Thyroid gland (tissue), 4 donors: ENCODE measurements around the gene BSG. TPM values are rescaled to one million over a fixed set of nuclear protein-coding genes. Genes with fewer than 3 reads are reported as not detected.

Experiments used
- DNase-seq, 2 donors: peaks; one replicate each; pipeline ENCODE4 v3.0.0-alpha.2; 2019
- H3K27ac ChIP-seq, 3 donors: fragments of 200-600 bp; sonication (generic); 1 replicate in 2 of 3; 2 replicates in 1 of 3; pipeline ENCODE4 v1.5.1; 2016 to 2019; ENCODE audit warnings: mild to moderate bottlenecking in 1 of 3, moderate library complexity in 1 of 3
- H3K27me3 ChIP-seq: fragments of 200-600 bp; sonication (generic); one replicate; pipeline ENCODE4 v1.5.1; 2019
- H3K36me3 ChIP-seq, 2 donors: fragments of 200-600 bp; sonication (generic); one replicate each; pipeline ENCODE4 v1.5.1; 2016 to 2019
- H3K4me1 ChIP-seq, 2 donors: fragments of 200-600 bp; sonication (generic); one replicate each; pipeline ENCODE4 v1.5.1; 2017 to 2019
- H3K4me3 ChIP-seq, 3 donors: fragments of 200-600 bp; sonication (generic); replicated peaks in 1 of 3; 1 replicate in 2 of 3; 2 replicates in 1 of 3; pipeline ENCODE4 v1.5.1; 2016; ENCODE audit warnings: mild to moderate bottlenecking in 1 of 3
- H3K9me3 ChIP-seq: fragments of 200-600 bp; sonication (generic); one replicate; pipeline ENCODE4 v1.5.1; 2017
- POLR2A ChIP-seq, 2 donors: fragments of 450-650 bp; IDR thresholded peaks; one replicate each; pipeline ENCODE4 v1.6.1; 2017; ENCODE audit warnings: antibody characterized with exemption in 2 of 2, mild to moderate bottlenecking in 2 of 2, moderate library complexity in 1 of 2
- WGBS, 2 donors: methylation state at CpG; one replicate each; pipeline ENCODE4 v1.1.5; 2017; 5-methylcytosine and 5-hydroxymethylcytosine counted together
- intact Hi-C: fragments of 100-400 bp; cut with DNase I; formaldehyde crosslinking; loops from one replicate; pipeline ENCODE4 v1.15.1; 2023
- total RNA-seq, 4 donors: library from RNA; depleted of rRNA; stranded (reverse); fragments of >200 nt; gene quantifications; one replicate each; pipeline ENCODE4 v1.2.3, GENCODE V29; 2016
- TF ChIP-seq, protein P1 (sequence below), 6 experiments: fragments of 200-600 bp in 3 of 6; fragments of 450-650 bp in 3 of 6; sonication (generic) in 3 of 6; IDR thresholded peaks; one replicate each; pipeline ENCODE4 v1.5.1; 2016 to 2019; ENCODE audit warnings: antibody characterized with exemption in 6 of 6, mild to moderate bottlenecking in 2 of 6, inconsistent platforms in 1 of 6, moderate library complexity in 1 of 6

BSG gene
- total RNA-seq, 4 donors from 2014 or later = 349 to 702 (median 569) TPM

GRCh38 chr19:610801-611480 is 38.5 kb downstream of the BSG start:
- TF ChIP-seq, protein P1, sequence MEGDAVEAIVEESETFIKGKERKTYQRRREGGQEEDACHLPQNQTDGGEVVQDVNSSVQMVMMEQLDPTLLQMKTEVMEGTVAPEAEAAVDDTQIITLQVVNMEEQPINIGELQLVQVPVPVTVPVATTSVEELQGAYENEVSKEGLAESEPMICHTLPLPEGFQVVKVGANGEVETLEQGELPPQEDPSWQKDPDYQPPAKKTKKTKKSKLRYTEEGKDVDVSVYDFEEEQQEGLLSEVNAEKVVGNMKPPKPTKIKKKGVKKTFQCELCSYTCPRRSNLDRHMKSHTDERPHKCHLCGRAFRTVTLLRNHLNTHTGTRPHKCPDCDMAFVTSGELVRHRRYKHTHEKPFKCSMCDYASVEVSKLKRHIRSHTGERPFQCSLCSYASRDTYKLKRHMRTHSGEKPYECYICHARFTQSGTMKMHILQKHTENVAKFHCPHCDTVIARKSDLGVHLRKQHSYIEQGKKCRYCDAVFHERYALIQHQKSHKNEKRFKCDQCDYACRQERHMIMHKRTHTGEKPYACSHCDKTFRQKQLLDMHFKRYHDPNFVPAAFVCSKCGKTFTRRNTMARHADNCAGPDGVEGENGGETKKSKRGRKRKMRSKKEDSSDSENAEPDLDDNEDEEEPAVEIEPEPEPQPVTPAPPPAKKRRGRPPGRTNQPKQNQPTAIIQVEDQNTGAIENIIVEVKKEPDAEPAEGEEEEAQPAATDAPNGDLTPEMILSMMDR (IDR thresholded peaks at IDR 0.05) = no peak
- no peak for TF ChIP-seq POLR2A (IDR thresholded peaks at IDR 0.05)
- Histone ChIP-seq H3K9me3 (no peaks in the 10 kb centered on the region), H3K27ac (no peak overlapping the region), H3K4me3 (no peak overlapping the region), H3K27me3 (no peaks in the 10 kb centered on the region), H3K36me3 (no peaks in the 10 kb centered on the region), H3K4me1 (peaks cover 0 to 8% of the 10 kb centered on the region in 2 donors)
- 41 to 50% methylated on average over 21 to 35 of the region's 36 CpGs for WGBS, 2 donors
- no peak for DNase-seq
- intact Hi-C loops = no loop called here

- no peak overlapping the region for H3K27ac ChIP-seq
These were observed 39.1 kb downstream of the BSG start for GRCh38 chr19:611481-611868.

DNA sequence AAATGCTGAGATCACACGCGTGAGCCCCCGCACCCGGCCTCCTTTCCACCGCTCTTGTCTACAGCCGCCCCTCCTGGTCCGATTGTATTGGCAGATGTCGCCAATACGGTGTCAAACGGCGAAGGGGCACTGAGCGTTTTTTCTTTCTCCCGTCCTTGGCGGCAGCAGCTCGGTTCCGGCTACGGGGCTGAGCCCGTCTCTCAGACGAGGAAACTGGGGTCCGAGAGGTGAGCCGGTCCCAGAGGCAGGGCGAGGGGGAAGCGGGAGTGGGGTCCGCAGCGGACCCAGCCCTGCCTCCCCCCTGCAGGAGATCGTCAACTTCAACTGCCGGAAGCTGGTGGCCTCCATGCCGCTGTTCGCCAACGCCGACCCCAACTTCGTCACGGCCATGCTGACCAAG is 40.5 kb downstream of the BSG start:
- Histone ChIP-seq H3K36me3 (peaks cover 6 to 7% of the 10 kb centered on the region in 2 donors), H3K4me3 (no peak overlapping the region), H3K27ac (no peak overlapping the region), H3K9me3 (no peaks in the 10 kb centered on the region), H3K4me1 (peaks cover 0 to 12% of the 10 kb centered on the region in 2 donors), H3K27me3 (no peaks in the 10 kb centered on the region)
- no peak for DNase-seq
- intact Hi-C loops = no loop called here
- TF ChIP-seq POLR2A (IDR thresholded peaks at IDR 0.05) = no peak
- TF ChIP-seq, protein P1 (IDR thresholded peaks at IDR 0.05) = no peak
- 90 to 91% methylated on average over 26 to 33 of the region's 33 CpGs for WGBS, 2 donors

More at GRCh38 chr19:611481-611868, 39.1 kb downstream of the BSG start:
- intact Hi-C loops = no loop called here
- TF ChIP-seq, protein P1 (IDR thresholded peaks at IDR 0.05) = no peak
- no peaks in the 10 kb centered on the region for H3K9me3 ChIP-seq
- H3K4me1 ChIP-seq = peaks cover 0 to 11% of the 10 kb centered on the region in 2 donors
- H3K4me3 ChIP-seq = no peak overlapping the region
- no peak for DNase-seq
- H3K36me3 ChIP-seq = no peaks in the 10 kb centered on the region
- WGBS, 2 donors = 68 to 76% methylated on average over 9 to 13 of the region's 13 CpGs
- H3K27me3 ChIP-seq = no peaks in the 10 kb centered on the region

DNA sequence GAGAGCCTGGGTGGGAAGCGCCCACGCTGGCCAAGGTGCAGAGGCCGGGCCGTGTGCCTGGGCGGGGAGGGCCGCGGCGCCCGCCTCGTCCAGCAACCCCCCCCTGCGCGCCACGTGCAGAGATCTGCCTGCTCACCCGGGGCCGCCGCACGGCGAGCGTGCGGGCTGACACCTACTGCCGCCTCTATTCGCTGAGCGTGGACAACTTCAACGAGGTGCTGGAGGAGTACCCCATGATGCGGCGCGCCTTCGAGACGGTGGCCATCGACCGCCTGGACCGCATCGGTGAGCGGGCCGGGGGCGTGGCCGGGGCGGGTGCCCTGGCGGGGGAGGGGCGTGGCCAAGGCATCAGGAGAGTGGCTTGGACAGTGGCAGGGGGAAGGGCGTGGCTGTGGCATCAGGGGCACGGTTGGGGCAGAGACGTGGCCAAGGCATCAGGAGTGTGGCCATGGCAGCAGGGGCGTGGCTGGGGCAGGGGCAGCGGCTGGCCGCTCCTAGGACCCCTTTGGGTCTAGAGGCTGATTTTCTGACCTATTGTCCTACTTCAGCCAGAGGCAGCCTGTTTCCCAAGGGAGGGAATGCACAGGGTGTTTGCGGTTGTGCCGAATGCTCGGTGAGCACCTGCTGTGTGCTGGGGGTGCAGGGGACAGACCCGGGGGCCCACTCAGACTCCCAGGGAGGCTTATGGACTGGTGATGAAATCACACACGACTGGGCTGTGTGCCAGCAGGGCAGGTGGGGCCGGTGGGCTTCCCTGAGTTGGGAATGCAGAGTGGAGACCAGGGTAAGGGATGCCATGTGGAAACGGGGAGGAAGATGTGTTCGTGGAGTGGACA is 41.6 kb downstream of the BSG start:
- Histone ChIP-seq H3K36me3 (peaks cover 16 to 17% of the 10 kb centered on the region in 2 donors), H3K27ac (no peak overlapping the region), H3K27me3 (no peaks in the 10 kb centered on the region), H3K4me1 (peaks cover 0 to 12% of the 10 kb centered on the region in 2 donors), H3K4me3 (no peak overlapping the region), H3K9me3 (no peaks in the 10 kb centered on the region)
- no peak for DNase-seq
- TF ChIP-seq, protein P1 (IDR thresholded peaks at IDR 0.05) = no peak
- no peak for TF ChIP-seq POLR2A (IDR thresholded peaks at IDR 0.05)
- intact Hi-C loops = no loop called here
- WGBS, 2 donors = 78 to 88% methylated on average over 9 to 21 of the region's 54 CpGs

GRCh38 chr19:615619-616018 is 43.2 kb downstream of the BSG start:
- no peak overlapping the region for H3K27ac ChIP-seq
- no peaks in the 10 kb centered on the region for H3K9me3 ChIP-seq
- H3K27me3 ChIP-seq = no peaks in the 10 kb centered on the region
- intact Hi-C loops = no loop called here
- H3K36me3 ChIP-seq = peaks cover 31 to 32% of the 10 kb centered on the region in 2 donors
- peak; percentile 16 to 17 for DNase-seq
- WGBS, 2 donors = 3 to 61% methylated on average over 7 to 11 of the region's 33 CpGs
- H3K4me1 ChIP-seq = peaks cover 0 to 7% of the 10 kb centered on the region in 2 donors
- no peak overlapping the region for H3K4me3 ChIP-seq
- TF ChIP-seq, protein P1 (IDR thresholded peaks at IDR 0.05) = no peak
